Brain microvascular endothelial cell (primary cell): ENCODE results near the gene SLC35F2.

Experiments used
- DNase-seq: peaks from one replicate; pipeline ENCODE4 v3.0.0-alpha.2; 2020
- H3K27ac ChIP-seq: fragments of 250-450 bp; sonication (Bioruptor Pico); 2 replicates; pipeline ENCODE4 v1.5.1; 2020; ENCODE audit warnings: mild to moderate bottlenecking, moderate library complexity
- H3K27me3 ChIP-seq: fragments of 250-450 bp; sonication (Bioruptor Pico); replicated peaks from 2 replicates; pipeline ENCODE4 v1.5.1; 2020; ENCODE audit warnings: mild to moderate bottlenecking
- H3K36me3 ChIP-seq: fragments of 250-450 bp; sonication (Bioruptor Pico); replicated peaks from 2 replicates; pipeline ENCODE4 v1.5.1; 2020; ENCODE audit warnings: mild to moderate bottlenecking
- H3K4me3 ChIP-seq: 2 replicates; pipeline ENCODE4 v1.5.1; 2011; ENCODE audit warnings: low read depth, mild to moderate bottlenecking, control low read depth, low read length, moderate library complexity
- in situ Hi-C: cut with HindIII; loops from 2 replicates; pipeline ENCODE4 v1.10.0; 2017; ENCODE audit warnings: low sequenced_read_pairs, low pct_ligation_motif_present
- TF ChIP-seq, protein P1 (sequence below): IDR thresholded peaks from 2 replicates; pipeline ENCODE4 v1.5.1; 2011; ENCODE audit warnings: low read depth, mild to moderate bottlenecking, moderate library complexity, low read length, control low read depth, inconsistent platforms; ENCODE audit errors: missing control alignments

SLC35F2 gene

GRCh38 chr11:107757661-107758060, 100.9 kb downstream of the SLC35F2 start:
- in situ Hi-C loops = no loop called here
- no peak overlapping the region for H3K4me3 ChIP-seq
- no peaks in the 10 kb centered on the region for H3K36me3 ChIP-seq
- no peak for DNase-seq
- TF ChIP-seq, protein P1, sequence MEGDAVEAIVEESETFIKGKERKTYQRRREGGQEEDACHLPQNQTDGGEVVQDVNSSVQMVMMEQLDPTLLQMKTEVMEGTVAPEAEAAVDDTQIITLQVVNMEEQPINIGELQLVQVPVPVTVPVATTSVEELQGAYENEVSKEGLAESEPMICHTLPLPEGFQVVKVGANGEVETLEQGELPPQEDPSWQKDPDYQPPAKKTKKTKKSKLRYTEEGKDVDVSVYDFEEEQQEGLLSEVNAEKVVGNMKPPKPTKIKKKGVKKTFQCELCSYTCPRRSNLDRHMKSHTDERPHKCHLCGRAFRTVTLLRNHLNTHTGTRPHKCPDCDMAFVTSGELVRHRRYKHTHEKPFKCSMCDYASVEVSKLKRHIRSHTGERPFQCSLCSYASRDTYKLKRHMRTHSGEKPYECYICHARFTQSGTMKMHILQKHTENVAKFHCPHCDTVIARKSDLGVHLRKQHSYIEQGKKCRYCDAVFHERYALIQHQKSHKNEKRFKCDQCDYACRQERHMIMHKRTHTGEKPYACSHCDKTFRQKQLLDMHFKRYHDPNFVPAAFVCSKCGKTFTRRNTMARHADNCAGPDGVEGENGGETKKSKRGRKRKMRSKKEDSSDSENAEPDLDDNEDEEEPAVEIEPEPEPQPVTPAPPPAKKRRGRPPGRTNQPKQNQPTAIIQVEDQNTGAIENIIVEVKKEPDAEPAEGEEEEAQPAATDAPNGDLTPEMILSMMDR = peak; percentile 49
- H3K27ac ChIP-seq = no peak overlapping the region
- no peaks in the 10 kb centered on the region for H3K27me3 ChIP-seq

GRCh38 chr11:107756553-107756952, 102.0 kb downstream of the SLC35F2 start:
- no peak overlapping the region for H3K27ac ChIP-seq
- no peak for DNase-seq
- H3K27me3 ChIP-seq = no peaks in the 10 kb centered on the region
- no peaks in the 10 kb centered on the region for H3K36me3 ChIP-seq
- no peak overlapping the region for H3K4me3 ChIP-seq
- in situ Hi-C loops = no loop called here
- TF ChIP-seq, protein P1 = no peak

- no peaks in the 10 kb centered on the region for H3K36me3 ChIP-seq
- no peak overlapping the region for H3K4me3 ChIP-seq
- TF ChIP-seq, protein P1 = no peak
- no peak overlapping the region for H3K27ac ChIP-seq
- in situ Hi-C loops = no loop called here
- no peak for DNase-seq
- no peaks in the 10 kb centered on the region for H3K27me3 ChIP-seq
Observed at GRCh38 chr11:107752949-107753822, 105.4 kb downstream of the SLC35F2 start.

GRCh38 chr11:107752508-107752907, 106.1 kb downstream of the SLC35F2 start:
- DNase-seq = no peak
- H3K27me3 ChIP-seq = no peaks in the 10 kb centered on the region
- H3K36me3 ChIP-seq = no peaks in the 10 kb centered on the region
- no peak overlapping the region for H3K4me3 ChIP-seq
- H3K27ac ChIP-seq = no peak overlapping the region
- TF ChIP-seq, protein P1 = no peak
- in situ Hi-C loops = no loop called here

DNA sequence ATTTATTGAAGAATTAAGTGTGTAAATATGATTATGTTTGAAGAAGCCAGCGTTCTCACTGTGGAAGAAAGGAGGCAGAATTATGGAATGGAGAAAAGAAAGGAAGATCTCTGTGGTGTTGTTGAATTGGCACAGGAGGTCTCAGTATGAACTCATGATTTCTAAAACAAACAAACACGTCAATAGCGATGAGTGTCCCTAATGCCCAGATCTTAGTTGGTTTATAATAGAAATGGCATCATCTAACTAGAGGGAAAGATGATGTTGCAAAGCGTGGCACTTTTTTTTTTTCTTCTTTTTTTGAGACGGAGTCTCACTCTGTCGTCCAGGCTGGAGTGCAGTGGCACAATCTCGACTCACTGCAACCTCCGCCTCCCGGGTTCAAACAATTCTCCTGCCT, 107.5 kb downstream of the SLC35F2 start:
- Histone ChIP-seq H3K27me3 (no peaks in the 10 kb centered on the region), H3K36me3 (no peaks in the 10 kb centered on the region), H3K27ac (no peak overlapping the region), H3K4me3 (no peak overlapping the region)
- no peak for DNase-seq
- TF ChIP-seq, protein P1 = no peak
- in situ Hi-C loops = no loop called here
